ENCODE measurements around the gene U2AF2. TPM values are rescaled to one million over a fixed set of nuclear protein-coding genes. Genes with fewer than 3 reads are reported as not detected.

Gene U2AF2
- polyA plus RNA-seq, 3 donors: 5.3 to 166 (median 5.4) TPM

DNA sequence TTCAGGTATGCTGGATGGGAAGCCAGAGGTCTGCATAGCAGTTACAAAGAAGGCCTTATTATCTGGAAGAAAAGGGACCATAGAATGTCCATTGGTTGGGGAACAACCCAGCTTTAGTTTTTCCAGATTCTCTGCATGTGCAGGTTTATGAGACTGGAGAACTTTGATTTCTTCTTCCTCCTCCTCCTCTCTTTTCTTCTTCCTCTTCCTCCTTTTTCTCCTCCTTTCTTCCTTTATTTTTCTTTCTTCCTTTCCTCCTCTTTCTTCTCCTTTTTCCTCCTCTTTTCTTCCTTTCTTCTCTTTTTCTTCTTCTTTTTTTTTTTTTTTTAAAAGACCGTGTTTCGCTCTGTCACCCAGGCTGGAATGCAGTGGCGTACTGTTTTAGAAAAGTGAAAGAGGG is 51.1 kb downstream of the U2AF2 start:
- TF ChIP-seq, protein P1, sequence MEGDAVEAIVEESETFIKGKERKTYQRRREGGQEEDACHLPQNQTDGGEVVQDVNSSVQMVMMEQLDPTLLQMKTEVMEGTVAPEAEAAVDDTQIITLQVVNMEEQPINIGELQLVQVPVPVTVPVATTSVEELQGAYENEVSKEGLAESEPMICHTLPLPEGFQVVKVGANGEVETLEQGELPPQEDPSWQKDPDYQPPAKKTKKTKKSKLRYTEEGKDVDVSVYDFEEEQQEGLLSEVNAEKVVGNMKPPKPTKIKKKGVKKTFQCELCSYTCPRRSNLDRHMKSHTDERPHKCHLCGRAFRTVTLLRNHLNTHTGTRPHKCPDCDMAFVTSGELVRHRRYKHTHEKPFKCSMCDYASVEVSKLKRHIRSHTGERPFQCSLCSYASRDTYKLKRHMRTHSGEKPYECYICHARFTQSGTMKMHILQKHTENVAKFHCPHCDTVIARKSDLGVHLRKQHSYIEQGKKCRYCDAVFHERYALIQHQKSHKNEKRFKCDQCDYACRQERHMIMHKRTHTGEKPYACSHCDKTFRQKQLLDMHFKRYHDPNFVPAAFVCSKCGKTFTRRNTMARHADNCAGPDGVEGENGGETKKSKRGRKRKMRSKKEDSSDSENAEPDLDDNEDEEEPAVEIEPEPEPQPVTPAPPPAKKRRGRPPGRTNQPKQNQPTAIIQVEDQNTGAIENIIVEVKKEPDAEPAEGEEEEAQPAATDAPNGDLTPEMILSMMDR (IDR thresholded peaks at IDR 0.05): no peak
- Mint-ChIP-seq H3K4me1 (peaks cover 5% of the 10 kb centered on the region), H3K27me3 (ENCODE audit: low read depth in 3 of 3) (peaks cover 2 to 14% (median 3%) of the 10 kb centered on the region in 3 donors), H3K36me3 (peaks cover 9 to 28% of the 10 kb centered on the region in 2 donors), H3K9me3 (peaks cover 0 to 14% (median 4%) of the 10 kb centered on the region in 7 donors), H3K4me3 (no peak overlapping the region), H3K27ac (no peak overlapping the region)
- peaks cover 2 to 6% of the 10 kb centered on the region in 2 donors for H3K36me3 ChIP-seq (replicated peaks in 1 of 2; ENCODE audit: control insufficient read depth in 1 of 2, insufficient read depth in 2 of 2, low read length in 2 of 2)
- intact Hi-C loops (cut with micrococcal nuclease): no loop called here
- H3K4me3 ChIP-seq (replicated peaks in 1 of 3; ENCODE audit: low read depth in 2 of 3, low read length in 3 of 3): no peak overlapping the region
- H3K4me1 ChIP-seq (ENCODE audit: control insufficient read depth in 1 of 2, insufficient read depth in 2 of 2, low read length in 2 of 2): no peaks in the 10 kb centered on the region
- peaks cover 4% of the 10 kb centered on the region for H4K20me1 ChIP-seq (ENCODE audit: insufficient read depth, low read length)
- H3K79me2 ChIP-seq (ENCODE audit: insufficient read depth, low read length): no peaks in the 10 kb centered on the region
- DNase-seq: no peak
- no peak overlapping the region for H3K4me2 ChIP-seq (replicated peaks; ENCODE audit: extremely low read depth, low read length, poor library complexity, severe bottlenecking)
- 100% methylated on average over 1 of the region's 3 CpGs for WGBS (ENCODE audit: insufficient coverage)
- no peak overlapping the region for H2AFZ ChIP-seq (ENCODE audit: insufficient read depth, low read depth, low read length, poor library complexity, severe bottlenecking)
- no peaks in the 10 kb centered on the region for H3K9me3 ChIP-seq (replicated peaks in 1 of 2; ENCODE audit: control insufficient read depth in 1 of 2, insufficient read depth in 1 of 2, low read length in 2 of 2)
- no peak overlapping the region for H3K9ac ChIP-seq (ENCODE audit: insufficient read depth, low read length, poor library complexity, severe bottlenecking)
- no peak overlapping the region for H3K27ac ChIP-seq (ENCODE audit: low read depth in 1 of 2, low read length in 2 of 2)
- H3K27me3 ChIP-seq (ENCODE audit: control insufficient read depth in 2 of 2, insufficient read depth in 2 of 2, low read length in 2 of 2): peaks cover 0 to 4% of the 10 kb centered on the region in 2 donors

DNA sequence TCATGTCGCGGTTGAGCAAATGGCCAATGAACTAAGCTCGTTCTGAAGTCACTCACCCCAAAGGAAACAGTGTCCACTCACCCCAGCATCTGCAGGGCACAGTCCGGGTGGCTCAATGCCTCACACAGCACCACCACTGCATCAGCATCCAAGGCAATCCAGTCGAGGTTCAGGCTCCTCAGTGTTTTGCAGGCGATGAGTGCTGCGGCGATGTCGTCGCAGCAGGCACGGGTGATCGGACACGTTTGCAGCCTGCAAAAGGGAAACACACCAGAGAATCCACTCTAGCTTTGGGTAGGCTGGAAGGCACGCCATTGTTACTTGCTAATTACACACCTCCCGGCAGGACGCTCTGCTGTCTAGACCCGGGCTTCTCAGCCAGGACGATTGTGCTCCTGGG is 56.9 kb downstream of the U2AF2 start:
- peak overlapping the region in 1 of 7 donors; percentile 30 for H3K27ac Mint-ChIP-seq
- no peak overlapping the region for H3K4me3 Mint-ChIP-seq
- Histone ChIP-seq H3K4me2 (replicated peaks; ENCODE audit: extremely low read depth, low read length, poor library complexity, severe bottlenecking) (no peak overlapping the region), H3K36me3 (replicated peaks in 1 of 2; ENCODE audit: control insufficient read depth in 1 of 2, insufficient read depth in 2 of 2, low read length in 2 of 2) (no peaks in the 10 kb centered on the region), H3K9me3 (replicated peaks in 1 of 2; ENCODE audit: control insufficient read depth in 1 of 2, insufficient read depth in 1 of 2, low read length in 2 of 2) (peaks cover 3 to 4% of the 10 kb centered on the region in 2 donors), H4K20me1 (ENCODE audit: insufficient read depth, low read length) (no peaks in the 10 kb centered on the region), H3K9ac (ENCODE audit: insufficient read depth, low read length, poor library complexity, severe bottlenecking) (no peak overlapping the region), H3K4me1 (ENCODE audit: control insufficient read depth in 1 of 2, insufficient read depth in 2 of 2, low read length in 2 of 2) (no peaks in the 10 kb centered on the region), H3K79me2 (ENCODE audit: insufficient read depth, low read length) (no peaks in the 10 kb centered on the region), H2AFZ (ENCODE audit: insufficient read depth, low read depth, low read length, poor library complexity, severe bottlenecking) (no peak overlapping the region), H3K27me3 (ENCODE audit: control insufficient read depth in 2 of 2, insufficient read depth in 2 of 2, low read length in 2 of 2) (peaks cover 0 to 4% of the 10 kb centered on the region in 2 donors), H3K4me3 (replicated peaks in 1 of 3; ENCODE audit: low read depth in 2 of 3, low read length in 3 of 3) (no peak overlapping the region), H3K27ac (ENCODE audit: low read depth in 1 of 2, low read length in 2 of 2) (no peak overlapping the region)
- intact Hi-C loops (cut with micrococcal nuclease): no loop called here
- DNase-seq: no peak
- peaks cover 2 to 31% (median 12%) of the 10 kb centered on the region in 7 donors for H3K9me3 Mint-ChIP-seq
- TF ChIP-seq, protein P1 (IDR thresholded peaks at IDR 0.05): no peak
- no peaks in the 10 kb centered on the region for H3K36me3 Mint-ChIP-seq
- peaks cover 0 to 17% (median 6%) of the 10 kb centered on the region in 3 donors for H3K27me3 Mint-ChIP-seq (ENCODE audit: low read depth in 3 of 3)
- no peaks in the 10 kb centered on the region for H3K4me1 Mint-ChIP-seq
- WGBS (ENCODE audit: insufficient coverage): 81% methylated on average over 18 of the region's 18 CpGs

Data from CD14-positive monocyte (primary cell).